ENCODE measurements around the gene SLC10A4. TPM values are rescaled to one million over a fixed set of nuclear protein-coding genes. Genes with fewer than 3 reads are reported as not detected.

The SLC10A4 gene
- total RNA-seq, 1 experiment from 2014 or later: not detected

DNA sequence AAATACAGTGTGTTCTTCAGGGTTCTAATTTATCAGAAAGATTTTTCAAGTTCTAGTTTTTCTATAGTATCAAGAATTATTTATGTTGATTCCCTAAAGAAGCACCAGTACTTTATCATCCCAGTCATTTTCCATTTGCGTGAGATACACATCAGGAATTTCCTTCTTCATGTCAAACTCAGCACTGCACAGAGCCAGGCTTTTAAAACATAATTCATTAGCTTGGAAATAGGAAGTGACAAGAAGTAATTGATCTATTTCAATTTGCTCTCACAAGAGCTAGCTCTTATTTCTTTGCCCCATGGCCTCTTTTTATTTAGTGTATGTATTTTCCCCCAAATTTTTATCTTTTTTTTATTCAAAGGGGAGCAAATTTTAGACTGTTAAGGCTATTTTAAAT lies 13.0 kb upstream of the SLC10A4 start:
- no peaks in the 10 kb centered on the region for H3F3A ChIP-seq (ENCODE audit: insufficient read depth, low read depth)
- intact Hi-C loops (cut with micrococcal nuclease; ENCODE audit: unreplicated experiment): no loop called here
- H4K20me1 ChIP-seq (ENCODE audit: insufficient read depth): no peaks in the 10 kb centered on the region
- H3K9me2 ChIP-seq (ENCODE audit: insufficient read depth): no peaks in the 10 kb centered on the region
- H3K79me2 ChIP-seq (ENCODE audit: low read depth): no peaks in the 10 kb centered on the region
- H3K27me3 ChIP-seq (ENCODE audit: insufficient read depth, low read depth): no peaks in the 10 kb centered on the region
- H3K4me1 ChIP-seq (replicated peaks; ENCODE audit: insufficient read depth): no peaks in the 10 kb centered on the region
- no peaks in the 10 kb centered on the region for H3K9me3 ChIP-seq (ENCODE audit: insufficient read depth, low read depth)
- DNase-seq: no peak
- no peaks in the 10 kb centered on the region for H3K36me3 ChIP-seq (ENCODE audit: low read depth)
- no peak overlapping the region for H3K4me3 ChIP-seq
- H3K27ac ChIP-seq: no peak overlapping the region
- no peak overlapping the region for H3K4me2 ChIP-seq
- no TSS peak for BruUV-seq (replicated peaks)
- no peak overlapping the region for H2AFZ ChIP-seq
- CTCF ChIA-PET: no interaction called here
- TF ChIP-seq, protein P1, sequence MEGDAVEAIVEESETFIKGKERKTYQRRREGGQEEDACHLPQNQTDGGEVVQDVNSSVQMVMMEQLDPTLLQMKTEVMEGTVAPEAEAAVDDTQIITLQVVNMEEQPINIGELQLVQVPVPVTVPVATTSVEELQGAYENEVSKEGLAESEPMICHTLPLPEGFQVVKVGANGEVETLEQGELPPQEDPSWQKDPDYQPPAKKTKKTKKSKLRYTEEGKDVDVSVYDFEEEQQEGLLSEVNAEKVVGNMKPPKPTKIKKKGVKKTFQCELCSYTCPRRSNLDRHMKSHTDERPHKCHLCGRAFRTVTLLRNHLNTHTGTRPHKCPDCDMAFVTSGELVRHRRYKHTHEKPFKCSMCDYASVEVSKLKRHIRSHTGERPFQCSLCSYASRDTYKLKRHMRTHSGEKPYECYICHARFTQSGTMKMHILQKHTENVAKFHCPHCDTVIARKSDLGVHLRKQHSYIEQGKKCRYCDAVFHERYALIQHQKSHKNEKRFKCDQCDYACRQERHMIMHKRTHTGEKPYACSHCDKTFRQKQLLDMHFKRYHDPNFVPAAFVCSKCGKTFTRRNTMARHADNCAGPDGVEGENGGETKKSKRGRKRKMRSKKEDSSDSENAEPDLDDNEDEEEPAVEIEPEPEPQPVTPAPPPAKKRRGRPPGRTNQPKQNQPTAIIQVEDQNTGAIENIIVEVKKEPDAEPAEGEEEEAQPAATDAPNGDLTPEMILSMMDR (conservative IDR thresholded peaks at IDR 0.05): no peak
- no peak for TF ChIP-seq EZH2 (IDR thresholded peaks at IDR 0.05; ENCODE audit: low read depth)
- POLR2A ChIA-PET (ENCODE audit: unreplicated experiment): no interaction called here

DNA sequence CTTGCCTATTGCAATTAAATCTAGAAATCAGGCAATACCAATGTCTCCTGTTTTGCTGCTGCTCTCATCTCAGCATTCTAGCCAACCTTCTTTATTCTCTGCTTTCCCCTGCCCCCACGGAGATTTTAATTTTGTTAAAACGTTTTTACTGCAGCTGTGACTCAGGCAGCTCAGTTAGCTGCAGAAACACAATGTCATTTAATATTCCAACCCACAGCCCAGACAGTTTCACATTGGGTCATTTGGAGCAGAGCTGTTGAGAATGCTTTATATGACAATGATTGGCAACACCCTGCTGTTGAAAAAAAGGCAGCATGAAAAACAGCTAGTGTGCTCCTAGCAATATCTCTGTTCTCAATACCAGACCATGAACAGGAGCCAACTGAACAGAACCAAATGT lies 12.6 kb upstream of the SLC10A4 start:
- intact Hi-C loops (cut with micrococcal nuclease; ENCODE audit: unreplicated experiment): no loop called here
- H3K4me1 ChIP-seq (replicated peaks; ENCODE audit: insufficient read depth): no peaks in the 10 kb centered on the region
- H3K9me2 ChIP-seq (ENCODE audit: insufficient read depth): no peaks in the 10 kb centered on the region
- no peaks in the 10 kb centered on the region for H3K36me3 ChIP-seq (ENCODE audit: low read depth)
- no peak overlapping the region for H3K4me2 ChIP-seq
- no peak for TF ChIP-seq EZH2 (IDR thresholded peaks at IDR 0.05; ENCODE audit: low read depth)
- TF ChIP-seq, protein P1 (conservative IDR thresholded peaks at IDR 0.05): no peak
- BruUV-seq (replicated peaks): no TSS peak
- no peak overlapping the region for H2AFZ ChIP-seq
- no peaks in the 10 kb centered on the region for H3K79me2 ChIP-seq (ENCODE audit: low read depth)
- no peak overlapping the region for H3K27ac ChIP-seq
- H3F3A ChIP-seq (ENCODE audit: insufficient read depth, low read depth): no peaks in the 10 kb centered on the region
- ChIA-PET POLR2A (ENCODE audit: unreplicated experiment) (no interaction called here), CTCF (no interaction called here)
- H3K27me3 ChIP-seq (ENCODE audit: insufficient read depth, low read depth): no peaks in the 10 kb centered on the region
- H3K4me3 ChIP-seq: no peak overlapping the region
- no peaks in the 10 kb centered on the region for H3K9me3 ChIP-seq (ENCODE audit: insufficient read depth, low read depth)
- DNase-seq: no peak
- no peaks in the 10 kb centered on the region for H4K20me1 ChIP-seq (ENCODE audit: insufficient read depth)

- H3K27ac ChIP-seq: no peak overlapping the region
- TF ChIP-seq, protein P1 (conservative IDR thresholded peaks at IDR 0.05): no peak
- no peak for TF ChIP-seq EZH2 (IDR thresholded peaks at IDR 0.05; ENCODE audit: low read depth)
- H3K27me3 ChIP-seq (ENCODE audit: insufficient read depth, low read depth): no peaks in the 10 kb centered on the region
- H4K20me1 ChIP-seq (ENCODE audit: insufficient read depth): no peaks in the 10 kb centered on the region
- ChIA-PET CTCF (no interaction called here), POLR2A (ENCODE audit: unreplicated experiment) (no interaction called here)
- no peaks in the 10 kb centered on the region for H3K4me1 ChIP-seq (replicated peaks; ENCODE audit: insufficient read depth)
- H3K4me3 ChIP-seq: no peak overlapping the region
- no peaks in the 10 kb centered on the region for H3K79me2 ChIP-seq (ENCODE audit: low read depth)
- no peaks in the 10 kb centered on the region for H3K9me3 ChIP-seq (ENCODE audit: insufficient read depth, low read depth)
- no peaks in the 10 kb centered on the region for H3K9me2 ChIP-seq (ENCODE audit: insufficient read depth)
- H2AFZ ChIP-seq: no peak overlapping the region
- no peaks in the 10 kb centered on the region for H3K36me3 ChIP-seq (ENCODE audit: low read depth)
- BruUV-seq (replicated peaks): no TSS peak
- H3F3A ChIP-seq (ENCODE audit: insufficient read depth, low read depth): no peaks in the 10 kb centered on the region
- no peak for DNase-seq
- intact Hi-C loops (cut with micrococcal nuclease; ENCODE audit: unreplicated experiment): no loop called here
- H3K4me2 ChIP-seq: no peak overlapping the region
These were observed 10.3 kb upstream of the SLC10A4 start for GRCh38 chr4:48472794-48473193.
